Astrocyte (in vitro differentiated cells and primary cell): Measurements from ENCODE around the gene ASMTL. TPM values are rescaled to one million over a fixed set of nuclear protein-coding genes. Genes with fewer than 3 reads are reported as not detected.
"Not testable (repeated sequence)": the region's sequence is repeated elsewhere in the genome, so short reads cannot be mapped to it uniquely, and the experiment has no call there.

Experiments
- DNase-seq: peaks from one replicate; pipeline ENCODE4 v3.0.0-alpha.2; 2010; ENCODE audit warnings: low read depth
- FAIRE-seq: peaks from 2 replicates; lab custom pipeline; 2011; peaks lifted over from hg19 to GRCh38; lab: Jason Lieb, UNC
- H2AFZ ChIP-seq: 2 replicates; pipeline ENCODE4 v1.6.0; 2012; ENCODE audit warnings: low read depth, low read length, inconsistent platforms
- H3K27ac ChIP-seq: 2 replicates; pipeline ENCODE4 v1.5.1; 2011; ENCODE audit warnings: low read depth, low read length, inconsistent platforms
- H3K27me3 ChIP-seq: 2 replicates; pipeline ENCODE4 v1.6.0; 2011; ENCODE audit warnings: low read length, inconsistent platforms; ENCODE audit not compliant: insufficient read depth
- H3K36me3 ChIP-seq: 2 replicates; pipeline ENCODE4 v1.5.1; 2011; ENCODE audit warnings: low read length, inconsistent platforms; ENCODE audit not compliant: insufficient read depth
- H3K4me1 ChIP-seq: 2 replicates; pipeline ENCODE4 v1.5.1; 2011; ENCODE audit warnings: low read length, inconsistent platforms; ENCODE audit not compliant: insufficient read depth
- H3K4me2 ChIP-seq: 2 replicates; pipeline ENCODE4 v1.6.0; 2012; ENCODE audit warnings: low read length, inconsistent platforms
- H3K4me3 ChIP-seq: 2 replicates; pipeline ENCODE4 v1.5.1; 2011; ENCODE audit warnings: low read depth, mild to moderate bottlenecking, low read length, inconsistent platforms; ENCODE audit not compliant: insufficient read depth
- H3K79me2 ChIP-seq: 2 replicates; pipeline ENCODE4 v1.6.0; 2012; ENCODE audit warnings: mild to moderate bottlenecking, low read length, inconsistent platforms; ENCODE audit not compliant: insufficient read depth
- H3K9ac ChIP-seq: 2 replicates; pipeline ENCODE4 v1.6.0; 2012; ENCODE audit warnings: mild to moderate bottlenecking, low read length, inconsistent platforms
- H3K9me3 ChIP-seq: 2 replicates; pipeline ENCODE4 v1.5.1; 2012; ENCODE audit warnings: low read depth, mild to moderate bottlenecking, low read length, inconsistent platforms; ENCODE audit not compliant: insufficient read depth
- H4K20me1 ChIP-seq: 2 replicates; pipeline ENCODE4 v1.6.0; 2012; ENCODE audit warnings: low read length, inconsistent platforms; ENCODE audit not compliant: insufficient read depth
- H3K27ac Mint-ChIP-seq: one replicate; pipeline ENCODE4 v1.8.0; 2021; ENCODE audit warnings: mild to moderate bottlenecking, mixed read lengths; ENCODE audit not compliant: unreplicated experiment
- H3K27me3 Mint-ChIP-seq: one replicate; pipeline ENCODE4 v1.8.0; 2021; ENCODE audit warnings: low read depth, mixed read lengths; ENCODE audit not compliant: unreplicated experiment
- H3K36me3 Mint-ChIP-seq: one replicate; pipeline ENCODE4 v1.8.0; 2021; ENCODE audit warnings: low read depth, mixed read lengths; ENCODE audit not compliant: unreplicated experiment
- H3K4me1 Mint-ChIP-seq: one replicate; pipeline ENCODE4 v1.8.0; 2021; ENCODE audit warnings: low read depth, mixed read lengths; ENCODE audit not compliant: unreplicated experiment
- H3K4me3 Mint-ChIP-seq: one replicate; pipeline ENCODE4 v1.8.0; 2021; ENCODE audit warnings: mild to moderate bottlenecking, moderate library complexity, mixed read lengths; ENCODE audit not compliant: unreplicated experiment
- H3K9me3 Mint-ChIP-seq: one replicate; pipeline ENCODE4 v1.8.0; 2021; ENCODE audit warnings: mild to moderate bottlenecking, mixed read lengths; ENCODE audit not compliant: unreplicated experiment
- EZH2 ChIP-seq: IDR thresholded peaks from 2 replicates; pipeline ENCODE4 v1.6.1; 2012; ENCODE audit warnings: mild to moderate bottlenecking, low read length, inconsistent platforms; ENCODE audit not compliant: insufficient read depth
- total RNA-seq: library from RNA; stranded (reverse); gene quantifications from 2 replicates; pipeline ENCODE4 v1.2.1, GENCODE V29; 2021
- TF ChIP-seq, protein P1 (sequence below): IDR thresholded peaks from 2 replicates; pipeline ENCODE4 v1.5.1; 2011; ENCODE audit warnings: low read depth, mild to moderate bottlenecking, inconsistent platforms, low read length, moderate library complexity; ENCODE audit not compliant: insufficient read depth

The ASMTL gene
- total RNA-seq, 1 donor from 2014 or later, result 22.1 TPM

DNA sequence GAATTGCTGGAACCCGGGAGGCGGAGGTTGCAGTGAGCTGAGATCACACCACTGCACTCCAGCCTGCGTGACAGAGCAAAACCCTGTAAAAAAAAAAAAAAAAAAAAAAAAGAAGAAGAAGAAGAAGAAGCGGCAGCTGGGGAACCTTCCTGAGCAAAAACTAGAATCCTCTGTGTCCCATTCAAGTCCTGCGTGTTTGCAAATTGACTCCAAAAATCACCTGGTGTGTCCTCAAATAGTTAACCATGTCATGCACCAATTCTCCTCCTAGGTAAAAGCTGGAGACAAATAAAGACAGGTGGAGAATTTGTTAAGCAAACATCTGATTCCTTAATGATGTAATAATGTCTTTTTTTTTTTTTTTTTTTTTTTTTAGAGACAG lies 31.9 kb upstream of the ASMTL start:
- H2AFZ ChIP-seq, result no peak overlapping the region
- H3K4me1 ChIP-seq, result no peaks in the 10 kb centered on the region
- Mint-ChIP-seq H3K27me3 (no peaks in the 10 kb centered on the region), H3K27ac (no peak overlapping the region), H3K36me3 (peaks cover 3% of the 10 kb centered on the region), H3K4me1 (peaks cover 1% of the 10 kb centered on the region), H3K9me3 (peaks cover 26% of the 10 kb centered on the region), H3K4me3 (no peak overlapping the region)
- H3K36me3 ChIP-seq, result no peaks in the 10 kb centered on the region
- no peaks in the 10 kb centered on the region for H3K9me3 ChIP-seq
- FAIRE-seq, result no peak
- H3K79me2 ChIP-seq, result no peaks in the 10 kb centered on the region
- no peak for TF ChIP-seq EZH2
- TF ChIP-seq, protein P1, sequence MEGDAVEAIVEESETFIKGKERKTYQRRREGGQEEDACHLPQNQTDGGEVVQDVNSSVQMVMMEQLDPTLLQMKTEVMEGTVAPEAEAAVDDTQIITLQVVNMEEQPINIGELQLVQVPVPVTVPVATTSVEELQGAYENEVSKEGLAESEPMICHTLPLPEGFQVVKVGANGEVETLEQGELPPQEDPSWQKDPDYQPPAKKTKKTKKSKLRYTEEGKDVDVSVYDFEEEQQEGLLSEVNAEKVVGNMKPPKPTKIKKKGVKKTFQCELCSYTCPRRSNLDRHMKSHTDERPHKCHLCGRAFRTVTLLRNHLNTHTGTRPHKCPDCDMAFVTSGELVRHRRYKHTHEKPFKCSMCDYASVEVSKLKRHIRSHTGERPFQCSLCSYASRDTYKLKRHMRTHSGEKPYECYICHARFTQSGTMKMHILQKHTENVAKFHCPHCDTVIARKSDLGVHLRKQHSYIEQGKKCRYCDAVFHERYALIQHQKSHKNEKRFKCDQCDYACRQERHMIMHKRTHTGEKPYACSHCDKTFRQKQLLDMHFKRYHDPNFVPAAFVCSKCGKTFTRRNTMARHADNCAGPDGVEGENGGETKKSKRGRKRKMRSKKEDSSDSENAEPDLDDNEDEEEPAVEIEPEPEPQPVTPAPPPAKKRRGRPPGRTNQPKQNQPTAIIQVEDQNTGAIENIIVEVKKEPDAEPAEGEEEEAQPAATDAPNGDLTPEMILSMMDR, result no peak
- H3K9ac ChIP-seq, result no peak overlapping the region
- H3K27me3 ChIP-seq, result no peaks in the 10 kb centered on the region
- no peak for DNase-seq
- H3K4me2 ChIP-seq, result no peak overlapping the region
- no peak overlapping the region for H3K4me3 ChIP-seq
- no peak overlapping the region for H3K27ac ChIP-seq
- H4K20me1 ChIP-seq, result no peaks in the 10 kb centered on the region

DNA sequence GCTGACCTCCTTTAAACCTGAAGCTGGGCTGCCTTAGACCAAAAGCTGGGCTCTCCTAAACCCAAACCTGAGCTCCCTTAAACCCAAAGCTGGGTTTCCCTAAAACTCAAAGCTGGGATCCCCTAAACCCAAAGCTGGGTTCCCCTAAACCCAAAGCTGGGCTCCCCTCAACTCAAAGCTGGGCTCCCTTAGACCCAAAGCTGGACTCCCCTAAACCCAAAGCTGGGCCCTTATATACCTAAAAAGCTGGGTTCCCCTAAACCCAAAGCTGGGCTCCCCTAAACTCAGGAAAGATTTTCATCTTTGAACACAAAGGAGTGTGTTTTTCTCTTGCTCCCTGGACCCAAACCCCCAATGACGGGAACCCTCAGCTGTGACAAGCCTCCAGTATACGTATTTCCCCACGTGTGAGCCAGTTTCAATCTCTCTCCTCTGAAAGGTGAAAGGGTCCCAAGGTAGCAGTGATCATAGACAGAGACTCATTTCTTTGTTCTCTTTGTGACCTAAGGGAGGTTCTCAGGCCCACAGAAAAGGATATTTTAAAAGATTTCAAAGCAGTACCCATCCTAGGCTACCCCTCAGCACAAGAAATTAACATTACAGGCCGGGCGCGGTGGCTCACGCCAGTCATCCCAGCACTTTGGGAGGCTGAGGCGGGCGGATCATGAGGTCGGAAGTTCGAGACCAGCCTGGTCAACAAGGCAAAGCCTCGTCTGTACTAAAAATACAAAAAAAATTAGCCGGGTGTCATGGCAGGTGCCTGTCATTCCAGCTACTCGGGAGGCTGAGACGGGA lies 31.3 kb upstream of the ASMTL start:
- Histone ChIP-seq H3K4me2 (no peak overlapping the region), H4K20me1 (no peaks in the 10 kb centered on the region), H3K36me3 (no peaks in the 10 kb centered on the region), H3K27ac (no peak overlapping the region), H3K4me3 (no peak overlapping the region), H3K9me3 (peaks cover 2% of the 10 kb centered on the region), H3K9ac (no peak overlapping the region), H3K79me2 (no peaks in the 10 kb centered on the region), H3K27me3 (no peaks in the 10 kb centered on the region), H3K4me1 (no peaks in the 10 kb centered on the region), H2AFZ (no peak overlapping the region)
- H3K4me3 Mint-ChIP-seq, result no peak overlapping the region
- H3K9me3 Mint-ChIP-seq, result peaks cover 22% of the 10 kb centered on the region
- DNase-seq (no peak), FAIRE-seq (no peak)
- peaks cover 1% of the 10 kb centered on the region for H3K4me1 Mint-ChIP-seq
- TF ChIP-seq, protein P1, result no peak
- no peak for TF ChIP-seq EZH2
- no peak overlapping the region for H3K27ac Mint-ChIP-seq
- H3K27me3 Mint-ChIP-seq, result no peaks in the 10 kb centered on the region
- peaks cover 3% of the 10 kb centered on the region for H3K36me3 Mint-ChIP-seq

DNA sequence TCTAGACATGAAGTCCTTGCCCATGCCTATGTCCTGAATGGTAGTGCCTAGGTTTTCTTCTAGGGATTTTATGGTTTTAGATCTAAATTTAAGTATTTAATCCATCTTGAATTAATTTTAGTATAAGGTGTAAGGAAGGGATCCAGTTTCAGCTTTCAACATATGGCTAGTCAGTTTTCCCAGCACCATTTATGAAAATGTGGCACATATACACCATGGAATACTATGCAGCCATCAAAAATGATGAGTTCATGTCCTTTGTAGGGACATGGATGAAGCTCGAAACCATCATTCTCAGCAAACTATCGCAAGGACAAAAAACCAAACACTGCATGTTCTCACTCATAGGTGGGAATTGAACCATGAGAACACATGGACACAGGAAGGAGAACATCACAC lies 29.8 kb upstream of the ASMTL start:
- H3K27ac Mint-ChIP-seq, H3K27ac ChIP-seq, H3K27me3 Mint-ChIP-seq, H4K20me1 ChIP-seq, H3K36me3 ChIP-seq, DNase-seq, H2AFZ ChIP-seq, H3K4me3 Mint-ChIP-seq, H3K9ac ChIP-seq, H3K9me3 ChIP-seq, H3K79me2 ChIP-seq, H3K4me3 ChIP-seq, H3K36me3 Mint-ChIP-seq, H3K4me2 ChIP-seq, H3K4me1 ChIP-seq, H3K4me1 Mint-ChIP-seq, H3K27me3 ChIP-seq, FAIRE-seq: not testable (repeated sequence)
- H3K9me3 Mint-ChIP-seq, result peaks cover 18% of the 10 kb centered on the region
